Ishikawa (cell line): ENCODE results near the gene HK2.

Experiments used
- CEBPB ChIP-seq: IDR thresholded peaks from 2 replicates; pipeline ENCODE4 v1.6.1; 2012
- EGR1 ChIP-seq: IDR thresholded peaks from 2 replicates; pipeline ENCODE4 v1.6.1; 2012
- EP300 ChIP-seq: IDR thresholded peaks from 2 replicates; pipeline ENCODE4 v1.6.1; 2012; ENCODE audit warnings: borderline replicate concordance
- RAD21 ChIP-seq: IDR thresholded peaks from 2 replicates; pipeline ENCODE4 v1.6.1; 2012; ENCODE audit warnings: low read depth
- TAF1 ChIP-seq: IDR thresholded peaks from 2 replicates; pipeline ENCODE4 v1.6.1; 2012; ENCODE audit warnings: low read depth, mild to moderate bottlenecking
- TCF12 ChIP-seq: IDR thresholded peaks from 2 replicates; pipeline ENCODE4 v1.6.1; 2012; ENCODE audit warnings: low read depth
- TEAD4 ChIP-seq: IDR thresholded peaks from 2 replicates; pipeline ENCODE4 v1.6.1; 2012
- USF1 ChIP-seq: IDR thresholded peaks from 2 replicates; pipeline ENCODE4 v1.6.1; 2012
- YY1 ChIP-seq: IDR thresholded peaks from 2 replicates; pipeline ENCODE4 v1.6.1; 2012; ENCODE audit warnings: low read depth
- TF ChIP-seq, protein P1 (sequence below): IDR thresholded peaks from 2 replicates; pipeline ENCODE4 v1.6.1; 2012
- TF ChIP-seq, protein P2 (sequence below): IDR thresholded peaks from 2 replicates; pipeline ENCODE4 v1.6.1; 2012; ENCODE audit warnings: low read depth, mild to moderate bottlenecking

GRCh38 chr2:74843433-74843832 lies 9.5 kb downstream of the HK2 start:
- TF ChIP-seq, protein P1, sequence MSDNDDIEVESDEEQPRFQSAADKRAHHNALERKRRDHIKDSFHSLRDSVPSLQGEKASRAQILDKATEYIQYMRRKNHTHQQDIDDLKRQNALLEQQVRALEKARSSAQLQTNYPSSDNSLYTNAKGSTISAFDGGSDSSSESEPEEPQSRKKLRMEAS: no peak
- TF ChIP-seq RAD21 (no peak), YY1 (no peak), USF1 (no peak), TCF12 (no peak), TAF1 (no peak), TEAD4 (no peak), EGR1 (no peak), CEBPB (no peak), EP300 (no peak)
- TF ChIP-seq, protein P2, sequence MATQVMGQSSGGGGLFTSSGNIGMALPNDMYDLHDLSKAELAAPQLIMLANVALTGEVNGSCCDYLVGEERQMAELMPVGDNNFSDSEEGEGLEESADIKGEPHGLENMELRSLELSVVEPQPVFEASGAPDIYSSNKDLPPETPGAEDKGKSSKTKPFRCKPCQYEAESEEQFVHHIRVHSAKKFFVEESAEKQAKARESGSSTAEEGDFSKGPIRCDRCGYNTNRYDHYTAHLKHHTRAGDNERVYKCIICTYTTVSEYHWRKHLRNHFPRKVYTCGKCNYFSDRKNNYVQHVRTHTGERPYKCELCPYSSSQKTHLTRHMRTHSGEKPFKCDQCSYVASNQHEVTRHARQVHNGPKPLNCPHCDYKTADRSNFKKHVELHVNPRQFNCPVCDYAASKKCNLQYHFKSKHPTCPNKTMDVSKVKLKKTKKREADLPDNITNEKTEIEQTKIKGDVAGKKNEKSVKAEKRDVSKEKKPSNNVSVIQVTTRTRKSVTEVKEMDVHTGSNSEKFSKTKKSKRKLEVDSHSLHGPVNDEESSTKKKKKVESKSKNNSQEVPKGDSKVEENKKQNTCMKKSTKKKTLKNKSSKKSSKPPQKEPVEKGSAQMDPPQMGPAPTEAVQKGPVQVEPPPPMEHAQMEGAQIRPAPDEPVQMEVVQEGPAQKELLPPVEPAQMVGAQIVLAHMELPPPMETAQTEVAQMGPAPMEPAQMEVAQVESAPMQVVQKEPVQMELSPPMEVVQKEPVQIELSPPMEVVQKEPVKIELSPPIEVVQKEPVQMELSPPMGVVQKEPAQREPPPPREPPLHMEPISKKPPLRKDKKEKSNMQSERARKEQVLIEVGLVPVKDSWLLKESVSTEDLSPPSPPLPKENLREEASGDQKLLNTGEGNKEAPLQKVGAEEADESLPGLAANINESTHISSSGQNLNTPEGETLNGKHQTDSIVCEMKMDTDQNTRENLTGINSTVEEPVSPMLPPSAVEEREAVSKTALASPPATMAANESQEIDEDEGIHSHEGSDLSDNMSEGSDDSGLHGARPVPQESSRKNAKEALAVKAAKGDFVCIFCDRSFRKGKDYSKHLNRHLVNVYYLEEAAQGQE: no peak
